CD8-positive, alpha-beta memory T cell (primary cell): ENCODE data around the gene VPS51. TPM values are rescaled to one million over a fixed set of nuclear protein-coding genes. Genes with fewer than 3 reads are reported as not detected.

Experiments used
- CTCF ChIA-PET: fragments of 350-600 bp; sonication (Branson Sonifier 250); formaldehyde crosslinking; loops from one replicate; lab custom pipeline; 2021; ENCODE audit warnings: antibody characterized with exemption; lab: Charles Lee
- POLR2A ChIA-PET: fragments of 350-600 bp; sonication (Branson Sonifier 250); formaldehyde crosslinking; loops from one replicate; lab custom pipeline; 2021; ENCODE audit warnings: antibody characterized with exemption; lab: Charles Lee
- DNase-seq, 5 donors: peaks; one replicate each; pipeline versions ENCODE4 v3.0.0 to v3.0.0-alpha.2; 2020 to 2022; ENCODE audit warnings: mixed read lengths in 1 of 5
- H3K27ac ChIP-seq: one replicate; pipeline ENCODE4 v1.7.0; 2013; ENCODE audit warnings: low read depth, mild to moderate bottlenecking, low read length, moderate library complexity
- H3K27me3 ChIP-seq: 2 replicates; pipeline ENCODE4 v1.7.0; 2013; ENCODE audit warnings: low read length, mild to moderate bottlenecking; ENCODE audit not compliant: insufficient read depth, poor library complexity, severe bottlenecking
- H3K36me3 ChIP-seq: 2 replicates; pipeline ENCODE4 v1.7.0; 2013; ENCODE audit warnings: mild to moderate bottlenecking, low read length, moderate library complexity; ENCODE audit not compliant: insufficient read depth
- H3K4me1 ChIP-seq: 2 replicates; pipeline ENCODE4 v1.7.0; 2013; ENCODE audit warnings: mild to moderate bottlenecking, low read length, moderate library complexity; ENCODE audit not compliant: insufficient read depth
- H3K4me3 ChIP-seq: 2 replicates; pipeline ENCODE4 v1.7.0; 2013; ENCODE audit warnings: mild to moderate bottlenecking, low read length
- H3K9me3 ChIP-seq: 2 replicates; pipeline ENCODE4 v1.7.0; 2013; ENCODE audit warnings: mild to moderate bottlenecking, low read length
- H3K27ac Mint-ChIP-seq, 8 donors: one replicate each; pipeline ENCODE4 v1.8.0; 2020 to 2021; ENCODE audit warnings: mixed read lengths in 8 of 8, mild to moderate bottlenecking in 6 of 8, inconsistent platforms in 3 of 8, moderate library complexity in 3 of 8
- H3K27me3 Mint-ChIP-seq, 2 donors: one replicate each; pipeline ENCODE4 v1.8.0; 2020 to 2021; ENCODE audit warnings: mixed read lengths in 2 of 2, mild to moderate bottlenecking in 1 of 2, moderate library complexity in 1 of 2
- H3K36me3 Mint-ChIP-seq, 3 donors: one replicate each; pipeline ENCODE4 v1.8.0; 2020 to 2021; ENCODE audit warnings: mixed read lengths in 3 of 3, inconsistent platforms in 1 of 3, mild to moderate bottlenecking in 1 of 3
- H3K4me1 Mint-ChIP-seq, 3 donors: one replicate each; pipeline ENCODE4 v1.8.0; 2020 to 2021; ENCODE audit warnings: mixed read lengths in 3 of 3, inconsistent platforms in 1 of 3, mild to moderate bottlenecking in 1 of 3
- H3K4me3 Mint-ChIP-seq, 7 donors: one replicate each; pipeline ENCODE4 v1.8.0; 2020 to 2021; ENCODE audit warnings: mixed read lengths in 7 of 7, mild to moderate bottlenecking in 6 of 7, moderate library complexity in 4 of 7, inconsistent platforms in 2 of 7
- H3K9me3 Mint-ChIP-seq, 5 donors: one replicate each; pipeline ENCODE4 v1.8.0; 2020 to 2022; ENCODE audit warnings: mixed read lengths in 5 of 5, mild to moderate bottlenecking in 3 of 5, moderate library complexity in 2 of 5, inconsistent platforms in 1 of 5
- polyA plus RNA-seq: library from polyadenylated mRNA; unstranded; fragments of 300-500 nt; fragmentation: Illumina TruSeq; gene quantifications from one replicate; pipeline ENCODE4 v1.2.3, GENCODE V29; 2021
- total RNA-seq, 2 experiments: library from RNA; stranded (reverse); gene quantifications; one replicate each; pipeline ENCODE4 v1.2.3, GENCODE V29; 2021

Gene VPS51
- total and polyA plus RNA-seq, 3 experiments from 2014 or later: 99.1 to 131 (median 120) TPM

DNA sequence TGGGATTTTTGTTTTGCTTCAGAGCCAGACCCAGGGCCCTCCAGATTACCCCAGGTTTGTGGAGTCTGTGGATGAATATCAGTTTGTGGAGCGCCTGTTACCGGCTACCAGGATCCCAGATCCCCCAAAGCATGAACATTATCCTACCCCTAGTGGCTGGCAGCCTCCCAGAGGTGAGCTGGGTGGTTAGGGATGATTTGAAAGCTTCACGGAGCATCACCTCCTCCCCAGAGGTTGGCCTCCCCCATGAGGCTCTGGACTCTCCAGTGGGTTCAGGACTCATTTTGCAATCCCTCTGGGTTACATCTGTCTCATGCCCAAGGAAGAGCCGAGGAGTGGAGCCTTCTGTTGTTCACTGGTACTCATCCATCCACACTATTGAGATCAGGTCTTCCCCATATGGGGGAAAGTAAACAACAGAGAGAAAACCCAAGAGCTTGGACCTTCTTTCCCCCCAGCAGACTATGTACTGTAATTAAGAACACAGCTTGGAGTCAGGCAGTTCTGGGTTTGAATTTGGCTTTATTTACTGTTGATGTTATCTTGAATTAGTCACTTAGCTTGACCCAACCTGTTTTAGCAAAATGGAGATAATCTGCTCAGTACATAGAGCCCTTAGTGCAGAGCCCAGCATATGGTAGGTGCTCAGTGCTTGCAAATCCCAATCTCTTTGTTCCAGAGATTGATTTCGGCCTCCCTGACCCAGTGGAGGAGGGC, 28.6 kb downstream of the VPS51 start:
- Mint-ChIP-seq H3K4me1 (peaks cover 22 to 41% (median 33%) of the 10 kb centered on the region in 3 donors), H3K36me3 (peaks cover 4 to 88% (median 7%) of the 10 kb centered on the region in 3 donors), H3K27ac (peak overlapping the region in 6 of 8 donors; percentile 12 to 80 (median 46)), H3K27me3 (no peaks in the 10 kb centered on the region), H3K4me3 (peak overlapping the region in 5 of 7 donors; percentile 28 to 73 (median 35)), H3K9me3 (no peaks in the 10 kb centered on the region)
- Histone ChIP-seq H3K36me3 (peaks cover 59% of the 10 kb centered on the region), H3K27me3 (no peaks in the 10 kb centered on the region), H3K27ac (peak overlapping the region; percentile 6), H3K4me1 (peaks cover 21% of the 10 kb centered on the region), H3K9me3 (no peaks in the 10 kb centered on the region), H3K4me3 (no peak overlapping the region)
- peak in 1 of 5 donors; percentile 25 for DNase-seq
- ChIA-PET POLR2A (interaction anchor here (1.0 to 1.2 kb wide), 2 partner anchors 10 to 13 kb away, joined by 3 to 4 read pairs; partner anchors contain the start of gene SYVN1), CTCF (no interaction called here)

GRCh38 chr11:65125197-65126056, 29.4 kb downstream of the VPS51 start:
- H3K9me3 Mint-ChIP-seq: no peaks in the 10 kb centered on the region
- peaks cover 21 to 36% (median 30%) of the 10 kb centered on the region in 3 donors for H3K4me1 Mint-ChIP-seq
- ChIA-PET POLR2A (interaction anchor here (0.5 kb wide), 1 partner anchor 134 kb away, joined by 3 read pairs; no protein-coding TSS in a partner anchor), CTCF (no interaction called here)
- peak overlapping the region in 3 of 8 donors; percentile 42 to 69 (median 50) for H3K27ac Mint-ChIP-seq
- Histone ChIP-seq H3K4me3 (no peak overlapping the region), H3K27ac (no peak overlapping the region), H3K36me3 (peaks cover 59% of the 10 kb centered on the region), H3K4me1 (peaks cover 18% of the 10 kb centered on the region), H3K9me3 (no peaks in the 10 kb centered on the region), H3K27me3 (no peaks in the 10 kb centered on the region)
- peak overlapping the region in 1 of 7 donors; percentile 69 for H3K4me3 Mint-ChIP-seq
- H3K36me3 Mint-ChIP-seq: peaks cover 4 to 88% (median 7%) of the 10 kb centered on the region in 3 donors
- DNase-seq: peak in 1 of 5 donors; percentile 17
- H3K27me3 Mint-ChIP-seq: no peaks in the 10 kb centered on the region

GRCh38 chr11:65126624-65127274, 30.7 kb downstream of the VPS51 start:
- Mint-ChIP-seq H3K36me3 (peaks cover 3 to 88% (median 8%) of the 10 kb centered on the region in 3 donors), H3K27me3 (no peaks in the 10 kb centered on the region), H3K27ac (peak overlapping the region in 4 of 8 donors; percentile 29 to 83 (median 68)), H3K9me3 (no peaks in the 10 kb centered on the region), H3K4me3 (peak overlapping the region in 2 of 7 donors; percentile 17 to 54), H3K4me1 (peaks cover 15 to 31% (median 19%) of the 10 kb centered on the region in 3 donors)
- peaks cover 7% of the 10 kb centered on the region for H3K4me1 ChIP-seq
- no peaks in the 10 kb centered on the region for H3K9me3 ChIP-seq
- CTCF ChIA-PET: no interaction called here
- no peak overlapping the region for H3K4me3 ChIP-seq
- no peaks in the 10 kb centered on the region for H3K27me3 ChIP-seq
- H3K27ac ChIP-seq: no peak overlapping the region
- H3K36me3 ChIP-seq: peaks cover 60% of the 10 kb centered on the region
- POLR2A ChIA-PET: interaction anchor here (0.6 kb wide), 1 partner anchor 9 kb away, joined by 3 read pairs; the partner anchor contains the start of gene ZNHIT2
- peak in 1 of 5 donors; percentile 31 for DNase-seq

- no peak overlapping the region for H3K27ac ChIP-seq
- Mint-ChIP-seq H3K4me3 (no peak overlapping the region), H3K27me3 (no peaks in the 10 kb centered on the region), H3K36me3 (peaks cover 0 to 88% (median 8%) of the 10 kb centered on the region in 3 donors), H3K9me3 (no peaks in the 10 kb centered on the region), H3K4me1 (peaks cover 9 to 32% (median 12%) of the 10 kb centered on the region in 3 donors), H3K27ac (peak overlapping the region in 2 of 8 donors; percentile 7 to 33)
- POLR2A ChIA-PET: no interaction called here
- H3K9me3 ChIP-seq: no peaks in the 10 kb centered on the region
- DNase-seq: peak in 1 of 5 donors; percentile 32
- H3K4me1 ChIP-seq: peaks cover 11% of the 10 kb centered on the region
- CTCF ChIA-PET: interaction anchor here (1.6 kb wide), 1 partner anchor 280 kb away, joined by 4 read pairs; no protein-coding TSS in a partner anchor
- no peak overlapping the region for H3K4me3 ChIP-seq
- peaks cover 69% of the 10 kb centered on the region for H3K36me3 ChIP-seq
- no peaks in the 10 kb centered on the region for H3K27me3 ChIP-seq
Observed at GRCh38 chr11:65127473-65128181, 31.6 kb downstream of the VPS51 start.

- CTCF ChIA-PET: interaction anchor here (1.6 to 2.4 kb wide), 2 partner anchors 17 to 281 kb away, joined by 4 to 10 read pairs; partner anchors contain the start of gene TM7SF2
- Mint-ChIP-seq H3K27me3 (no peaks in the 10 kb centered on the region), H3K9me3 (no peaks in the 10 kb centered on the region), H3K4me3 (no peak overlapping the region), H3K36me3 (peaks cover 0 to 92% (median 8%) of the 10 kb centered on the region in 3 donors), H3K4me1 (peaks cover 13 to 32% (median 16%) of the 10 kb centered on the region in 3 donors), H3K27ac (peak overlapping the region in 1 of 8 donors; percentile 38)
- Histone ChIP-seq H3K4me1 (peaks cover 12% of the 10 kb centered on the region), H3K36me3 (peaks cover 73% of the 10 kb centered on the region), H3K27me3 (no peaks in the 10 kb centered on the region), H3K27ac (no peak overlapping the region), H3K4me3 (no peak overlapping the region), H3K9me3 (no peaks in the 10 kb centered on the region)
- peak in 1 of 5 donors; percentile 39 for DNase-seq
- POLR2A ChIA-PET: no interaction called here
Observed at GRCh38 chr11:65128182-65129145, 32.5 kb downstream of the VPS51 start.

- Histone ChIP-seq H3K4me1 (peaks cover 15% of the 10 kb centered on the region), H3K9me3 (no peaks in the 10 kb centered on the region), H3K4me3 (no peak overlapping the region), H3K27ac (no peak overlapping the region), H3K36me3 (peaks cover 66% of the 10 kb centered on the region), H3K27me3 (no peaks in the 10 kb centered on the region)
- CTCF ChIA-PET: interaction anchor here (0.9 to 2.4 kb wide), 3 partner anchors 8 to 18 kb away, joined by 3 to 10 read pairs (median 3); partner anchors contain the start of genes FAU, MRPL49, TM7SF2 and ZNHIT2
- Mint-ChIP-seq H3K4me1 (peaks cover 16 to 34% (median 17%) of the 10 kb centered on the region in 3 donors), H3K4me3 (peak overlapping the region in 1 of 7 donors; percentile 64), H3K9me3 (no peaks in the 10 kb centered on the region), H3K27me3 (peaks cover 0 to under 1% of the 10 kb centered on the region in 2 donors), H3K27ac (peak overlapping the region in 1 of 8 donors; percentile 52), H3K36me3 (peaks cover 0 to 95% (median 7%) of the 10 kb centered on the region in 3 donors)
- POLR2A ChIA-PET: interaction anchor here (0.6 kb wide), 1 partner anchor 1291 kb away, joined by 4 read pairs; the partner anchor contains the start of gene NPAS4
- DNase-seq: peak in 1 of 5 donors; percentile 44
Observed at GRCh38 chr11:65129649-65130441, 33.8 kb downstream of the VPS51 start.
